HL-60 (cell line): ENCODE measurements around the gene CCN2.

Source experiments
- DNase-seq, 2 experiments: peaks; one replicate each; pipeline ENCODE4 v3.0.0-alpha.2; 2010 to 2020; ENCODE audit warnings: low read depth in 1 of 2, low spot score in 1 of 2
- H3K27ac ChIP-seq: fragments of 250-450 bp; sonication (Bioruptor Pico); replicated peaks from 2 replicates; pipeline ENCODE4 v1.5.1; 2020; ENCODE audit warnings: mild to moderate bottlenecking, moderate library complexity
- H3K27me3 ChIP-seq: fragments of 250-450 bp; sonication (Bioruptor Pico); 2 replicates; pipeline ENCODE4 v1.5.1; 2021; ENCODE audit warnings: mild to moderate bottlenecking, moderate library complexity; ENCODE audit not compliant: insufficient read depth, poor library complexity, severe bottlenecking
- H3K4me3 ChIP-seq: replicated peaks from 2 replicates; pipeline ENCODE4 v1.5.1; 2011; ENCODE audit warnings: mild to moderate bottlenecking, control low read depth, low read length; ENCODE audit not compliant: insufficient read depth
- GABPA ChIP-seq: IDR thresholded peaks from 2 replicates; pipeline ENCODE4 v1.6.1; 2012; ENCODE audit warnings: low read depth
- POLR2AphosphoS5 ChIP-seq: IDR thresholded peaks from 2 replicates; pipeline ENCODE4 v1.6.1; 2012; ENCODE audit warnings: low read depth
- SPI1 ChIP-seq: IDR thresholded peaks from 2 replicates; pipeline ENCODE4 v1.6.1; 2012; ENCODE audit warnings: low read depth, mild to moderate bottlenecking, borderline replicate concordance
- TF ChIP-seq, protein P1 (sequence below): IDR thresholded peaks from one replicate; pipeline ENCODE4 v1.5.1; 2011; ENCODE audit warnings: low read length, control low read depth, inconsistent platforms; ENCODE audit not compliant: insufficient read depth
- TF ChIP-seq, protein P2 (sequence below): IDR thresholded peaks from 2 replicates; pipeline ENCODE4 v1.6.1; 2012; ENCODE audit warnings: low read depth; ENCODE audit not compliant: insufficient replicate concordance

The CCN2 gene

DNA sequence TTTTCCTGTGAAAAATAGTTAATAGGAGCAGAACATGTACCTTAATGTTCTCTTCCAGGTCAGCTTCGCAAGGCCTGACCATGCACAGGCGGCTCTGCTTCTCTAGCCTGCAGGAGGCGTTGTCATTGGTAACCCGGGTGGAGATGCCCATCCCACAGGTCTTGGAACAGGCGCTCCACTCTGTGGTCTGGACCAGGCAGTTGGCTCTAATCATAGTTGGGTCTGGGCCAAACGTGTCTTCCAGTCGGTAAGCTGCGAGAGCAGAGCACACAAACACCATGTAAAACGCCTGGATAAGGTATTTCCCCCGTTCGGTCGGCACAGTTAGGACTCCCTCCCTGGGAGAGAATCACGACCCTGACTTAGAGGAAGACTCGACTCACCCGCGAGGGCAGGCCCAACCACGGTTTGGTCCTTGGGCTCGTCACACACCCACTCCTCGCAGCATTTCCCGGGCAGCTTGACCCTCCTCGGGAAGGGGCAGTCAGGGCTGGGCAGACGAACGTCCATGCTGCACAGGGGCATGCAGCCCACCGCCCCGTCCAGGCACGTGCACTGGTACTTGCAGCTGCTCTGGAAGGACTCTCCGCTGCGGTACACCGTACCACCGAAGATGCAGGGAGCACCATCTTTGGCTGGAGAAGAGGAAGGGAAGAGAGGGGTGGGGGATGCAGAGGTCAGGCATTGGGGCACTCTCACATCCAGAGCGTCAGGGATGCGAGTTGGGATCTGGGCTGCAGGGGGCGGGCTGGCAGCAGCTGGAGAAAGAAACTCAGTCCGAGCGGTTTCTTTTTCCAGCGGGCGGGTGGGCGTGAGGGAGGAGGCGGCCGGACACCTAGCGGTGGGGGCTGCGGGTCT, 1.0 kb downstream of the CCN2 start:
- H3K27me3 ChIP-seq, result peaks cover 39% of the 10 kb centered on the region
- TF ChIP-seq, protein P1, sequence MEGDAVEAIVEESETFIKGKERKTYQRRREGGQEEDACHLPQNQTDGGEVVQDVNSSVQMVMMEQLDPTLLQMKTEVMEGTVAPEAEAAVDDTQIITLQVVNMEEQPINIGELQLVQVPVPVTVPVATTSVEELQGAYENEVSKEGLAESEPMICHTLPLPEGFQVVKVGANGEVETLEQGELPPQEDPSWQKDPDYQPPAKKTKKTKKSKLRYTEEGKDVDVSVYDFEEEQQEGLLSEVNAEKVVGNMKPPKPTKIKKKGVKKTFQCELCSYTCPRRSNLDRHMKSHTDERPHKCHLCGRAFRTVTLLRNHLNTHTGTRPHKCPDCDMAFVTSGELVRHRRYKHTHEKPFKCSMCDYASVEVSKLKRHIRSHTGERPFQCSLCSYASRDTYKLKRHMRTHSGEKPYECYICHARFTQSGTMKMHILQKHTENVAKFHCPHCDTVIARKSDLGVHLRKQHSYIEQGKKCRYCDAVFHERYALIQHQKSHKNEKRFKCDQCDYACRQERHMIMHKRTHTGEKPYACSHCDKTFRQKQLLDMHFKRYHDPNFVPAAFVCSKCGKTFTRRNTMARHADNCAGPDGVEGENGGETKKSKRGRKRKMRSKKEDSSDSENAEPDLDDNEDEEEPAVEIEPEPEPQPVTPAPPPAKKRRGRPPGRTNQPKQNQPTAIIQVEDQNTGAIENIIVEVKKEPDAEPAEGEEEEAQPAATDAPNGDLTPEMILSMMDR, result no peak
- no peak for TF ChIP-seq SPI1
- TF ChIP-seq, protein P2, sequence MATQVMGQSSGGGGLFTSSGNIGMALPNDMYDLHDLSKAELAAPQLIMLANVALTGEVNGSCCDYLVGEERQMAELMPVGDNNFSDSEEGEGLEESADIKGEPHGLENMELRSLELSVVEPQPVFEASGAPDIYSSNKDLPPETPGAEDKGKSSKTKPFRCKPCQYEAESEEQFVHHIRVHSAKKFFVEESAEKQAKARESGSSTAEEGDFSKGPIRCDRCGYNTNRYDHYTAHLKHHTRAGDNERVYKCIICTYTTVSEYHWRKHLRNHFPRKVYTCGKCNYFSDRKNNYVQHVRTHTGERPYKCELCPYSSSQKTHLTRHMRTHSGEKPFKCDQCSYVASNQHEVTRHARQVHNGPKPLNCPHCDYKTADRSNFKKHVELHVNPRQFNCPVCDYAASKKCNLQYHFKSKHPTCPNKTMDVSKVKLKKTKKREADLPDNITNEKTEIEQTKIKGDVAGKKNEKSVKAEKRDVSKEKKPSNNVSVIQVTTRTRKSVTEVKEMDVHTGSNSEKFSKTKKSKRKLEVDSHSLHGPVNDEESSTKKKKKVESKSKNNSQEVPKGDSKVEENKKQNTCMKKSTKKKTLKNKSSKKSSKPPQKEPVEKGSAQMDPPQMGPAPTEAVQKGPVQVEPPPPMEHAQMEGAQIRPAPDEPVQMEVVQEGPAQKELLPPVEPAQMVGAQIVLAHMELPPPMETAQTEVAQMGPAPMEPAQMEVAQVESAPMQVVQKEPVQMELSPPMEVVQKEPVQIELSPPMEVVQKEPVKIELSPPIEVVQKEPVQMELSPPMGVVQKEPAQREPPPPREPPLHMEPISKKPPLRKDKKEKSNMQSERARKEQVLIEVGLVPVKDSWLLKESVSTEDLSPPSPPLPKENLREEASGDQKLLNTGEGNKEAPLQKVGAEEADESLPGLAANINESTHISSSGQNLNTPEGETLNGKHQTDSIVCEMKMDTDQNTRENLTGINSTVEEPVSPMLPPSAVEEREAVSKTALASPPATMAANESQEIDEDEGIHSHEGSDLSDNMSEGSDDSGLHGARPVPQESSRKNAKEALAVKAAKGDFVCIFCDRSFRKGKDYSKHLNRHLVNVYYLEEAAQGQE, result no peak
- no peak for TF ChIP-seq GABPA
- no peak for TF ChIP-seq POLR2AphosphoS5
- no peak for DNase-seq
- H3K27ac ChIP-seq, result no peak overlapping the region
- no peak overlapping the region for H3K4me3 ChIP-seq

DNA sequence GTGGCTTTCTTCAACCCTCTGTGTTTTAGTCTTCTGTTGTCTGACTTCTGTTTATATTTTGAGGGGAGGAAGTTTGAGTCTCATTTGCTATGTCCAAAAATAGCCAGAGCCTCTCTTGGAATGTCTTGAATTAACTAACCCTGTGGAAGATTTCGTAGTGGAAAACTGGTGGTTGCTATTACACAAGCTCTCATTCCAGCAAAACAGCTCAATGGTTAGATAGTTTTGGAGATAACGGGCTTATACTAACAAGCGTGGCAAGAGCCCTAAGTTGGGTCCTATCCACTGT, 1.6 kb downstream of the CCN2 start:
- no peak overlapping the region for H3K4me3 ChIP-seq
- TF ChIP-seq SPI1 (no peak), GABPA (no peak), POLR2AphosphoS5 (no peak)
- TF ChIP-seq, protein P2, result no peak
- TF ChIP-seq, protein P1, result no peak
- H3K27ac ChIP-seq, result no peak overlapping the region
- peaks cover 39% of the 10 kb centered on the region for H3K27me3 ChIP-seq
- no peak for DNase-seq

DNA sequence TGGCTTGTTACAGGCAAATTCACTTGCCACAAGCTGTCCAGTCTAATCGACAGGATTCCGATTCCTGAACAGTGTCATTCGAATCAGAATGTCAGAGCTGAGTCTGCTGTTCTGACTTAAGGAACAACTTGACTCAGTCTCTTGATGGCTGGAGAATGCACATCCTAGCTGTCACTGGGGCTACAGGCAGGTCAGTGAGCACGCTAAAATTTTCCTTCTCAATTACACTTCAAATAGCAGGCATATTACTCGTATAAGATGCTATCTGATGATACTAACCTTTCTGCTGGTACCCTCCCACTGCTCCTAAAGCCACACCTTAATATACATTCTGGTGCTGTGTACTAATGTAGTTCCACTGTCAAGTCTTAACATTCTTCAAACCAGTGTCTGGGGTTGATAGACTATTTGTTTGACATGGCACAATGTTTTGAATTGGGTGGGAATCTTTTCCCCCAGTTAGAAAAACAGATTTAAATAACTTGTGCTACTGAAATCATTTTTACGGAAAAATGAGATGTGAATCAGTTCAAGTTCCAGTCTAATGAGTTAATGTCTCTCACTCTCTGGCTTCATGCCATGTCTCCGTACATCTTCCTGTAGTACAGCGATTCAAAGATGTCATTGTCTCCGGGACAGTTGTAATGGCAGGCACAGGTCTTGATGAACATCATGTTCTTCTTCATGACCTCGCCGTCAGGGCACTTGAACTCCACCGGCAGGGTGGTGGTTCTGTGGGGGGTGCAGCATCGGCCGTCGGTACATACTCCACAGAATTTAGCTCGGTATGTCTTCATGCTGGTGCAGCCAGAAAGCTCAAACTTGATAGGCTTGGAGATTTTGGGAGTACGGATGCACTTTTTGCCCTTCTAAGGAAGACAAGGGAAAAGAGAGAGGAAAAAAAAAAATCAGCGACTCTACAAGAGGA, 2.2 kb downstream of the CCN2 start:
- H3K27me3 ChIP-seq, result peaks cover 34% of the 10 kb centered on the region
- H3K27ac ChIP-seq, result no peak overlapping the region
- H3K4me3 ChIP-seq, result no peak overlapping the region
- no peak for DNase-seq
- no peak for TF ChIP-seq SPI1
- TF ChIP-seq GABPA, result no peak

DNA sequence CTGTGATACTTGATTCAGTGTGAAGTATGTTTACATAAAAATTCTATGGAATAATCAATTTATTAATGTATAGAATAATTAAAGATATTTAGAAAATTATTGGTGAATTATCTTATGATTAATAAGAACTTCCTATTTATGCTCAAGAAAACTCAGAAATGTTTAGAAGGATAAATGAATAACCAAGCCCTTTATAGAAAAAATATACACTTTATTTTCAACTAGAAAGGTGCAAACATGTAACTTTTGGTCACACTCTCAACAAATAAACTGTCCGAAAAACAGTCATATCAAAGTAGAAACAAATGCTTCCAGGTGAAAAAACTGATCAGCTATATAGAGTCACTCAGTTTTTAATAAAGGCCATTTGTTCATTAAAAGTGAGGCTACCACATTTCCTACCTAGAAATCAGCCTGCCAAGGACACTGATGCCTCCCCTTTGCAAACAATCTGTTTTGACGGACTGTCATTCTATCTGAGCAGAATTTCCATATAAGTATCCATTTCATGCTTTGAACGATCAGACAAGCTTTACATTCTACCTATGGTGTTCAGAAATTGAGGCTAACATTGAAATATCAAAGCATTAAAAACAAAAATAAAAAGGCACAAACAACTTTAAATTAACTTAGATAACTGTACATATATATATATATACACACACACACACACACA, 3.0 kb downstream of the CCN2 start:
- DNase-seq, result no peak
- Histone ChIP-seq H3K27me3 (peaks cover 33% of the 10 kb centered on the region), H3K27ac (no peak overlapping the region), H3K4me3 (no peak overlapping the region)
- TF ChIP-seq, protein P1, result no peak
- no peak for TF ChIP-seq SPI1
- TF ChIP-seq, protein P2, result no peak
- TF ChIP-seq POLR2AphosphoS5, result no peak
- no peak for TF ChIP-seq GABPA
